Liver (tissue), 2 donors: ENCODE results near the gene WIZ.

Experiments used
- YY1 ChIP-seq: IDR thresholded peaks from 2 replicates; pipeline ENCODE4 v1.6.1; 2016; ENCODE audit warnings: antibody characterized with exemption, mild to moderate bottlenecking
- TF ChIP-seq, protein P1 (sequence below): fragments of 150-350 bp; IDR thresholded peaks from 2 replicates; pipeline ENCODE4 v1.5.1; 2017; ENCODE audit warnings: improper control_type of control experiment, low read depth, low read length; ENCODE audit not compliant: missing input control
- donor health status: healthy.

DNA sequence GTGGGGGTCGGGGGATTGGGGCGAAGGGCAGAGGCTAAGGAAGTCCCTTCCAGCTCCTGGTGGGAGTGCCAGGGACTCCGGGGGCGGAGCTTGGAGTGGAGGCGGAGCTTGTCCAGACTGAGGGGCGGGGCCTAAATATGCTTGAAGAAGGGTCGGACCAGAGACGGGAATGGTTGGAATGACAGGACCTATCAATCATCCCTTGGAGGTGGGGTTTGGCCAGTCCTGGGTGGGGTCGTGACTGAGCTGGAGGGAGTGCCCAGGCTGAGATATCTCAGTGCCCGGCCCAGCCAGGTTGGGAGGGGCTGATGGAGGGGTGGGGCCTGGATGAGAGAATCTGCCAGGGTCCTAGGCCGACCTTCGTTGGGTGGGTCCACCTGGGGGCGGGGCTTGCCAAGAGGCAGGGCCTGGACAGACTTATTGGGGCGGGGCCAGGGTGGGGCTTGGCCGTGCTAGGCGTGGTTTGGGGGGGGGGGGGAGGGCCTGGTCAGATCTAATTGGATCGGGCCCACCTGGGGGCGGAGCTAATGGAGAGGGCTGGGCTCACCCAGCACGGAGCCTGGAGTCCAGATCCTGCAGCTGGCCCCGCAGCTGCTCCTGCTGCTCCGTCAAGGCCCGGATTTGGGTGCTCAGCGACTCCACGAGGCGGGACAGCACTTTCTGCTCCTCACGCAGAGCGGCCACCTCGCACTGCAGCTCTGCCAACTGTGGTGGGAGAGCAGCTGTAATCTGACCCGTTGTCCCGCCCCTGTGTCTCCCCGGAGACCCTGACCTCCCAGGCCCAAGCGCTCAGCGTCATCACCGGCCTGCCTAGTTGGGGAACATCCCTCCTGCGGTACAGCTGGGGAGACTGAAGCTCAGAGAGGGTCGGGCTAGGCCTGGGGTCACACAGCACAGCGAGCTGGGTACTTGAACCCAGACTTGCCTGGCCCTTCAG, 2.6 kb upstream of the WIZ start:
- TF ChIP-seq, protein P1, sequence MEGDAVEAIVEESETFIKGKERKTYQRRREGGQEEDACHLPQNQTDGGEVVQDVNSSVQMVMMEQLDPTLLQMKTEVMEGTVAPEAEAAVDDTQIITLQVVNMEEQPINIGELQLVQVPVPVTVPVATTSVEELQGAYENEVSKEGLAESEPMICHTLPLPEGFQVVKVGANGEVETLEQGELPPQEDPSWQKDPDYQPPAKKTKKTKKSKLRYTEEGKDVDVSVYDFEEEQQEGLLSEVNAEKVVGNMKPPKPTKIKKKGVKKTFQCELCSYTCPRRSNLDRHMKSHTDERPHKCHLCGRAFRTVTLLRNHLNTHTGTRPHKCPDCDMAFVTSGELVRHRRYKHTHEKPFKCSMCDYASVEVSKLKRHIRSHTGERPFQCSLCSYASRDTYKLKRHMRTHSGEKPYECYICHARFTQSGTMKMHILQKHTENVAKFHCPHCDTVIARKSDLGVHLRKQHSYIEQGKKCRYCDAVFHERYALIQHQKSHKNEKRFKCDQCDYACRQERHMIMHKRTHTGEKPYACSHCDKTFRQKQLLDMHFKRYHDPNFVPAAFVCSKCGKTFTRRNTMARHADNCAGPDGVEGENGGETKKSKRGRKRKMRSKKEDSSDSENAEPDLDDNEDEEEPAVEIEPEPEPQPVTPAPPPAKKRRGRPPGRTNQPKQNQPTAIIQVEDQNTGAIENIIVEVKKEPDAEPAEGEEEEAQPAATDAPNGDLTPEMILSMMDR: no peak
- TF ChIP-seq YY1: peak; percentile 20
